Measurements from ENCODE around the gene RHOBTB1.

- TF ChIP-seq POLR2A (IDR thresholded peaks at IDR 0.05) (no peak), CTCF (IDR thresholded peaks at IDR 0.05) (no peak)
Observed at GRCh38 chr10:60908031-60908430, 36.0 kb downstream of the RHOBTB1 start.
